GM18526 (cell line): ENCODE results near the gene PCGF5.
A peak's percentile ranks its signal among the peaks of the same experiment; 100 is the strongest.

Source experiments
- POLR2A ChIP-seq: IDR thresholded peaks from 3 replicates; pipeline ENCODE4 v1.6.1; 2011; ENCODE audit not compliant: insufficient read length; ENCODE audit errors: extremely low read depth

PCGF5 gene

GRCh38 chr10:91220194-91220953 is at the start of gene PCGF5:
Gene PCGF5 (plus strand): TSS chr10:91220663. CDS start chr10:91222872, 2,209 bp downstream.
- TF ChIP-seq POLR2A: peak; percentile 73

GRCh38 chr10:91171485-91171884 is 49.0 kb upstream of the PCGF5 start:
- TF ChIP-seq POLR2A: no peak

- TF ChIP-seq POLR2A: no peak
These were observed 48.1 kb upstream of the PCGF5 start for GRCh38 chr10:91172348-91172747.

GRCh38 chr10:91185239-91185875 is 35.1 kb upstream of the PCGF5 start:
- no peak for TF ChIP-seq POLR2A

- no peak for TF ChIP-seq POLR2A
These were observed 33.3 kb upstream of the PCGF5 start for GRCh38 chr10:91187156-91187555.

- TF ChIP-seq POLR2A: no peak
These were observed 31.6 kb upstream of the PCGF5 start for GRCh38 chr10:91188889-91189288.

GRCh38 chr10:91190388-91190870 is 30.0 kb upstream of the PCGF5 start:
- TF ChIP-seq POLR2A: no peak

GRCh38 chr10:91190876-91191583 is 29.4 kb upstream of the PCGF5 start:
- no peak for TF ChIP-seq POLR2A

GRCh38 chr10:91191584-91191919 is 28.9 kb upstream of the PCGF5 start:
- TF ChIP-seq POLR2A: no peak

GRCh38 chr10:91194497-91195179 is 25.8 kb upstream of the PCGF5 start:
- TF ChIP-seq POLR2A: no peak

- no peak for TF ChIP-seq POLR2A
These were observed 24.0 kb upstream of the PCGF5 start for GRCh38 chr10:91196268-91197048.

- TF ChIP-seq POLR2A: no peak
These were observed 23.3 kb upstream of the PCGF5 start for GRCh38 chr10:91197127-91197526.

GRCh38 chr10:91198781-91199180 is 21.7 kb upstream of the PCGF5 start:
- TF ChIP-seq POLR2A: no peak

GRCh38 chr10:91200314-91201212 is 19.9 kb upstream of the PCGF5 start:
- no peak for TF ChIP-seq POLR2A
